Measurements from ENCODE around the gene SAV1. TPM values are rescaled to one million over a fixed set of nuclear protein-coding genes. Genes with fewer than 3 reads are reported as not detected.

SAV1 gene
- total RNA-seq, 1 experiment from 2014 or later: 66.2 TPM

- Histone ChIP-seq H4K20me1 (ENCODE audit: low read length) (no peaks in the 10 kb centered on the region), H3K9me3 (ENCODE audit: low read length) (no peaks in the 10 kb centered on the region), H3K4me3 (ENCODE audit: low read length) (no peak overlapping the region), H3K79me2 (ENCODE audit: low read length) (no peaks in the 10 kb centered on the region), H3F3A (ENCODE audit: low read length, unreplicated experiment) (no peaks in the 10 kb centered on the region), H2AFZ (ENCODE audit: low read length) (no peak overlapping the region), H3K4me2 (ENCODE audit: low read length) (no peak overlapping the region), H3K36me3 (ENCODE audit: low read depth, low read length) (no peaks in the 10 kb centered on the region), H3K4me1 (ENCODE audit: insufficient read depth, low read length) (peaks cover 8% of the 10 kb centered on the region), H3K9ac (ENCODE audit: low read length) (no peak overlapping the region), H3K27me3 (ENCODE audit: low read length) (no peaks in the 10 kb centered on the region), H3K9me2 (replicated peaks; ENCODE audit: low read length) (no peaks in the 10 kb centered on the region), H3K27ac (ENCODE audit: low read length) (no peak overlapping the region)
- ChIA-PET POLR2A (ENCODE audit: unreplicated experiment) (no interaction called here), CTCF (interaction anchor here (0.7 to 1.0 kb wide), 2 partner anchors 101 to 159 kb away, joined by 3 to 4 read pairs; no protein-coding TSS in a partner anchor)
- no TSS peak for BruUV-seq (replicated peaks)
- intact Hi-C loops (cut with micrococcal nuclease): no loop called here
- no peak for TF ChIP-seq EZH2 (IDR thresholded peaks at IDR 0.05; ENCODE audit: low read length, unreplicated experiment)
- TF ChIP-seq, protein P1, sequence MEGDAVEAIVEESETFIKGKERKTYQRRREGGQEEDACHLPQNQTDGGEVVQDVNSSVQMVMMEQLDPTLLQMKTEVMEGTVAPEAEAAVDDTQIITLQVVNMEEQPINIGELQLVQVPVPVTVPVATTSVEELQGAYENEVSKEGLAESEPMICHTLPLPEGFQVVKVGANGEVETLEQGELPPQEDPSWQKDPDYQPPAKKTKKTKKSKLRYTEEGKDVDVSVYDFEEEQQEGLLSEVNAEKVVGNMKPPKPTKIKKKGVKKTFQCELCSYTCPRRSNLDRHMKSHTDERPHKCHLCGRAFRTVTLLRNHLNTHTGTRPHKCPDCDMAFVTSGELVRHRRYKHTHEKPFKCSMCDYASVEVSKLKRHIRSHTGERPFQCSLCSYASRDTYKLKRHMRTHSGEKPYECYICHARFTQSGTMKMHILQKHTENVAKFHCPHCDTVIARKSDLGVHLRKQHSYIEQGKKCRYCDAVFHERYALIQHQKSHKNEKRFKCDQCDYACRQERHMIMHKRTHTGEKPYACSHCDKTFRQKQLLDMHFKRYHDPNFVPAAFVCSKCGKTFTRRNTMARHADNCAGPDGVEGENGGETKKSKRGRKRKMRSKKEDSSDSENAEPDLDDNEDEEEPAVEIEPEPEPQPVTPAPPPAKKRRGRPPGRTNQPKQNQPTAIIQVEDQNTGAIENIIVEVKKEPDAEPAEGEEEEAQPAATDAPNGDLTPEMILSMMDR (conservative IDR thresholded peaks at IDR 0.05; ENCODE audit: low read depth, low read length): no peak
- TF ChIP-seq EZH2phosphoT487 (IDR thresholded peaks at IDR 0.05; ENCODE audit: borderline replicate concordance, low read length): no peak
- ATAC-seq: no peak
- DNase-seq: no peak
Measured at GRCh38 chr14:50616275-50616674, 51.8 kb downstream of the SAV1 start.

GRCh38 chr14:50615552-50615951 lies 52.6 kb downstream of the SAV1 start:
- ChIA-PET CTCF (interaction anchor here (0.6 kb wide), 1 partner anchor 278 kb away, joined by 6 read pairs; no protein-coding TSS in a partner anchor), POLR2A (ENCODE audit: unreplicated experiment) (interaction anchor here (0.6 kb wide), 2 partner anchors 42 to 70 kb away, joined by 3 to 4 read pairs; no protein-coding TSS in a partner anchor)
- no TSS peak for BruUV-seq (replicated peaks)
- Histone ChIP-seq H4K20me1 (ENCODE audit: low read length) (no peaks in the 10 kb centered on the region), H3K36me3 (ENCODE audit: low read depth, low read length) (no peaks in the 10 kb centered on the region), H3K27ac (ENCODE audit: low read length) (no peak overlapping the region), H3K79me2 (ENCODE audit: low read length) (no peaks in the 10 kb centered on the region), H3K9me3 (ENCODE audit: low read length) (no peaks in the 10 kb centered on the region), H2AFZ (ENCODE audit: low read length) (no peak overlapping the region), H3K4me3 (ENCODE audit: low read length) (no peak overlapping the region), H3K9ac (ENCODE audit: low read length) (no peak overlapping the region), H3K9me2 (replicated peaks; ENCODE audit: low read length) (no peaks in the 10 kb centered on the region), H3K27me3 (ENCODE audit: low read length) (no peaks in the 10 kb centered on the region), H3F3A (ENCODE audit: low read length, unreplicated experiment) (no peaks in the 10 kb centered on the region), H3K4me2 (ENCODE audit: low read length) (no peak overlapping the region), H3K4me1 (ENCODE audit: insufficient read depth, low read length) (peaks cover 5% of the 10 kb centered on the region)
- TF ChIP-seq, protein P1 (conservative IDR thresholded peaks at IDR 0.05; ENCODE audit: low read depth, low read length): no peak
- TF ChIP-seq EZH2phosphoT487 (IDR thresholded peaks at IDR 0.05; ENCODE audit: borderline replicate concordance, low read length): no peak
- no peak for TF ChIP-seq EZH2 (IDR thresholded peaks at IDR 0.05; ENCODE audit: low read length, unreplicated experiment)
- DNase-seq (no peak), ATAC-seq (no peak)
- intact Hi-C loops (cut with micrococcal nuclease): no loop called here

DNA sequence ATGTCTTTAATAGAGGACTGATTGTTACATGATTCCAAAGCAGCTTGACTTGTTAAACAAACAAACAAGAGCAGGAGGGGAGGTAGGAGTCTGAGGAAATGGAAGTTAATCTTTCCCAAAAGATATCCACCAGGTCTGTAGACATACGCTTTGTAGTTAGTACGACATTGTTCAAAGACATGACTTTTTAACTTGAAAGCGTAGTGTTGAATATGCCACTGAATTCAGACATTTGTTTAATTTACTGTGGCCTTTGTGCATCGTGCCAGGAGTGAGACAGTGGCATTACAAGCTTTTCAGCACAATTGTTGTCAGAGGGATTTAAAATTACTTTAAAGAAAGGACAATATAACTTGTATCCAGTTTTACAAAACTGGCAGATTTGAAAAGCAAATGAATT lies 53.0 kb downstream of the SAV1 start:
- no peak overlapping the region for H3K4me3 ChIP-seq (ENCODE audit: low read length)
- H3K79me2 ChIP-seq (ENCODE audit: low read length): no peaks in the 10 kb centered on the region
- ChIA-PET POLR2A (ENCODE audit: unreplicated experiment) (no interaction called here), CTCF (interaction anchor here (0.5 to 0.6 kb wide), 2 partner anchors 74 to 277 kb away, joined by 4 to 6 read pairs; no protein-coding TSS in a partner anchor)
- H3K4me2 ChIP-seq (ENCODE audit: low read length): no peak overlapping the region
- H3F3A ChIP-seq (ENCODE audit: low read length, unreplicated experiment): no peaks in the 10 kb centered on the region
- H3K27ac ChIP-seq (ENCODE audit: low read length): no peak overlapping the region
- no peaks in the 10 kb centered on the region for H3K36me3 ChIP-seq (ENCODE audit: low read depth, low read length)
- intact Hi-C loops (cut with micrococcal nuclease): no loop called here
- H3K9me2 ChIP-seq (replicated peaks; ENCODE audit: low read length): no peaks in the 10 kb centered on the region
- TF ChIP-seq EZH2 (IDR thresholded peaks at IDR 0.05; ENCODE audit: low read length, unreplicated experiment) (no peak), EZH2phosphoT487 (IDR thresholded peaks at IDR 0.05; ENCODE audit: borderline replicate concordance, low read length) (no peak)
- TF ChIP-seq, protein P1 (conservative IDR thresholded peaks at IDR 0.05; ENCODE audit: low read depth, low read length): no peak
- H4K20me1 ChIP-seq (ENCODE audit: low read length): no peaks in the 10 kb centered on the region
- peaks cover under 1% of the 10 kb centered on the region for H3K4me1 ChIP-seq (ENCODE audit: insufficient read depth, low read length)
- no TSS peak for BruUV-seq (replicated peaks)
- H3K27me3 ChIP-seq (ENCODE audit: low read length): no peaks in the 10 kb centered on the region
- DNase-seq (no peak), ATAC-seq (no peak)
- H3K9ac ChIP-seq (ENCODE audit: low read length): no peak overlapping the region
- no peak overlapping the region for H2AFZ ChIP-seq (ENCODE audit: low read length)
- H3K9me3 ChIP-seq (ENCODE audit: low read length): no peaks in the 10 kb centered on the region

All from PC-3 (cell line).